ENCODE results near the gene GRIK2.

DNA sequence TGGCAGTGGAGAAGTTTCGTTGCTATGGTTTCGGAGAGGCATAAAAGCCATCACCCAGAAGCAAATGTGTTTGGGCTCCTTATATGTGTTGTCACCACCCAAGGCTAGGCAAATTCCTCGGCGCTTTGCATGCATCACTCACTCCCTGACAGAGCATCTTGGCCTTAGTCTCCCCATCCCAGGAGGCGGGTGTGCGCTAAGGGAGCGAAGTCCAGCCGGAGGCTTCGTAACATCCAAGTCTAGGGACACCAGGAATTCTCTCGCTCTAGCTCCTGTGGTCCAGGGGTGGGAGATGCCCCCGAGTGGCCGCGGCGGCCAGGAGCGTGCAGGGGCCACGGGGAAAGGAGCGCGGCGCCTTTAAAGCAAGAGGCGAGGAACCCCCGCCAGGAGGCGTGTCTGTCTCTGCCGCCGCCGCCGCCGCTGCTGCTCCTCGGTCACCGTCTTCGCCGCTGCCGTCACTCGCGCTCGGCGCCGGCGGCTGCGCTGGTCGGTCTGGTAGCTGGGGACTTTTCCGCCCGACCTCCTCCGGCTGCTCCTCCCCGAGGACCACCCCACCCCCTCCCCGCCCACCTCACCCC, at the start of gene GRIK2:
- TF ChIP-seq CTCF (IDR thresholded peaks at IDR 0.05) (no peak), POLR2A (IDR thresholded peaks at IDR 0.05) (no peak)

Measured in Peyer's patch (tissue), 4 donors.